H1 (cell line): ENCODE results near the gene FOXL2. TPM values are rescaled to one million over a fixed set of nuclear protein-coding genes. Genes with fewer than 3 reads are reported as not detected.

Source experiments
- CTCF ChIA-PET: fragments of 300-600 bp; sonication (Branson Sonifier 250); formaldehyde crosslinking; loops from one replicate; lab custom pipeline; 2021; ENCODE audit not compliant: partially characterized antibody; lab: Charles Lee
- POLR2A ChIA-PET: fragments of 300-600 bp; sonication (Branson Sonifier 250); formaldehyde crosslinking; loops from one replicate; lab custom pipeline; 2021; ENCODE audit warnings: inconsistent platforms; ENCODE audit not compliant: partially characterized antibody; lab: Charles Lee
- DNase-seq, 2 experiments: peaks; one replicate each; pipeline versions ENCODE4 v3.0.0 to v3.0.0-alpha.2; 2010 to 2022; ENCODE audit warnings: low spot score in 2 of 2, low read depth in 1 of 2, mixed read lengths in 1 of 2
- FAIRE-seq: peaks from 2 replicates; lab custom pipeline; 2011; peaks lifted over from hg19 to GRCh38; lab: Jason Lieb, UNC
- H2AFZ ChIP-seq: 2 replicates; pipeline ENCODE4 v1.8.1; 2012; ENCODE audit warnings: low read length, inconsistent platforms
- H2AK5ac ChIP-seq: 2 replicates; pipeline ENCODE4 v1.6.1; 2013; ENCODE audit warnings: low read depth, low read length
- H2BK120ac ChIP-seq: replicated peaks from 2 replicates; pipeline ENCODE3; 2013; ENCODE audit warnings: low read depth, low read length, inconsistent platforms
- H2BK12ac ChIP-seq: 2 replicates; pipeline ENCODE4 v1.6.1; 2013; ENCODE audit warnings: low read depth, low read length
- H2BK15ac ChIP-seq: 2 replicates; pipeline ENCODE4 v1.6.1; 2013; ENCODE audit warnings: low read length
- H2BK20ac ChIP-seq: 2 replicates; pipeline ENCODE4 v1.6.1; 2013; ENCODE audit warnings: low read length
- H2BK5ac ChIP-seq: 2 replicates; pipeline ENCODE4 v1.6.1; 2013; ENCODE audit warnings: low read depth, low read length
- H3K14ac ChIP-seq: 2 replicates; pipeline ENCODE4 v1.6.1; 2013; ENCODE audit warnings: inconsistent platforms; ENCODE audit not compliant: insufficient read length
- H3K18ac ChIP-seq: 2 replicates; pipeline ENCODE4 v1.6.1; 2013; ENCODE audit warnings: low read length; ENCODE audit errors: extremely low read depth
- H3K23ac ChIP-seq: 2 replicates; pipeline ENCODE4 v1.6.1; 2013; ENCODE audit warnings: inconsistent platforms; ENCODE audit not compliant: insufficient read length
- H3K23me2 ChIP-seq: 2 replicates; pipeline ENCODE4 v1.6.1; 2013; ENCODE audit warnings: low read depth, low read length
- H3K27ac ChIP-seq: 2 replicates; pipeline ENCODE4 v1.6.1; 2011; ENCODE audit warnings: low read depth, low read length, inconsistent platforms
- H3K27me3 ChIP-seq, 4 experiments: replicated peaks in 1 of 4; 1 replicate in 1 of 4; 2 replicates in 3 of 4; pipeline versions ENCODE4 v1.6.1 to v1.8.1; 2011 to 2013; ENCODE audit warnings: low read length in 3 of 4, mild to moderate bottlenecking in 3 of 4, inconsistent platforms in 2 of 4, mixed read lengths in 2 of 4, moderate library complexity in 1 of 4; ENCODE audit not compliant: control insufficient read depth in 3 of 4, insufficient read depth in 3 of 4; ENCODE audit errors: extremely low read depth in 1 of 4
- H3K36me3 ChIP-seq, 4 experiments: 2 replicates each; pipeline versions ENCODE4 v1.6.1 to v1.8.1; 2011 to 2013; ENCODE audit warnings: mild to moderate bottlenecking in 4 of 4, low read length in 3 of 4, moderate library complexity in 2 of 4, control low read depth in 1 of 4, inconsistent platforms in 1 of 4; ENCODE audit not compliant: insufficient read depth in 4 of 4, control insufficient read depth in 2 of 4
- H3K4ac ChIP-seq: replicated peaks from 2 replicates; pipeline ENCODE3; 2013; ENCODE audit warnings: low read length, low read depth, mixed read lengths, inconsistent platforms; ENCODE audit not compliant: insufficient read length
- H3K4me1 ChIP-seq, 4 experiments: replicated peaks in 1 of 4; 1 replicate in 1 of 4; 2 replicates in 3 of 4; pipeline versions ENCODE4 v1.6.1 to v1.8.1; 2011 to 2013; ENCODE audit warnings: low read length in 3 of 4, inconsistent platforms in 2 of 4, mixed read lengths in 1 of 4; ENCODE audit not compliant: insufficient read depth in 4 of 4, control insufficient read depth in 3 of 4
- H3K4me2 ChIP-seq, 2 experiments: 2 replicates each; pipeline versions ENCODE4 v1.6.1 to v1.8.1; 2011 to 2013; ENCODE audit warnings: low read depth in 2 of 2, low read length in 2 of 2, control low read depth in 1 of 2, inconsistent platforms in 1 of 2, mild to moderate bottlenecking in 1 of 2; ENCODE audit not compliant: insufficient read depth in 1 of 2
- H3K4me3 ChIP-seq, 4 experiments: fragments of 200-600, 300-600 bp in 1 of 4; sonication (generic), shearing (Covaris generic), sonication (Bioruptor Twin) in 1 of 4; 2 replicates each; pipeline versions ENCODE4 v1.5.1 to v1.8.1; 2011 to 2016; ENCODE audit warnings: low read length in 4 of 4, low read depth in 3 of 4, control low read depth in 2 of 4, inconsistent platforms in 2 of 4, mild to moderate bottlenecking in 2 of 4, mixed read lengths in 1 of 4, moderate library complexity in 1 of 4; ENCODE audit not compliant: insufficient read depth in 2 of 4; ENCODE audit errors: extremely low read depth in 1 of 4
- H3K56ac ChIP-seq: replicated peaks from 2 replicates; pipeline ENCODE3; 2013; ENCODE audit warnings: low read depth, mild to moderate bottlenecking, mixed read lengths, low read length, inconsistent platforms; ENCODE audit not compliant: insufficient read length
- H3K79me1 ChIP-seq: 2 replicates; pipeline ENCODE4 v1.6.1; 2013; ENCODE audit warnings: low read depth, low read length, control low read depth
- H3K79me2 ChIP-seq, 2 experiments: 2 replicates each; pipeline versions ENCODE4 v1.6.1 to v1.8.1; 2012 to 2013; ENCODE audit warnings: low read length in 2 of 2, mild to moderate bottlenecking in 2 of 2, inconsistent platforms in 1 of 2; ENCODE audit not compliant: insufficient read depth in 2 of 2, control insufficient read depth in 1 of 2
- H3K9ac ChIP-seq, 4 experiments: replicated peaks in 1 of 4; 1 replicate in 1 of 4; 2 replicates in 3 of 4; pipeline versions ENCODE4 v1.6.1 to v1.8.1; 2011 to 2013; ENCODE audit warnings: low read depth in 3 of 4, low read length in 3 of 4, control low read depth in 2 of 4, mild to moderate bottlenecking in 2 of 4, moderate library complexity in 2 of 4, inconsistent platforms in 1 of 4; ENCODE audit errors: extremely low read depth in 1 of 4
- H3K9me3 ChIP-seq, 2 experiments: 2 replicates each; pipeline versions ENCODE4 v1.6.1 to v1.8.1; 2012 to 2013; ENCODE audit warnings: mild to moderate bottlenecking in 2 of 2, moderate library complexity in 2 of 2, control low read depth in 1 of 2, inconsistent platforms in 1 of 2, low read depth in 1 of 2, low read length in 1 of 2, mixed read lengths in 1 of 2; ENCODE audit not compliant: insufficient read depth in 2 of 2
- H4K20me1 ChIP-seq, 2 experiments: replicated peaks in 1 of 2; 2 replicates each; pipeline versions ENCODE3 to v1.8.1; 2011 to 2013; ENCODE audit warnings: inconsistent platforms in 2 of 2, low read length in 2 of 2, mild to moderate bottlenecking in 1 of 2; ENCODE audit not compliant: insufficient read depth in 2 of 2, control insufficient read depth in 1 of 2
- H4K5ac ChIP-seq: 2 replicates; pipeline ENCODE4 v1.6.1; 2013; ENCODE audit warnings: low read length, low read depth, mixed read lengths, inconsistent platforms; ENCODE audit not compliant: insufficient read length
- H4K8ac ChIP-seq: 2 replicates; pipeline ENCODE4 v1.8.0; 2013; ENCODE audit warnings: mild to moderate bottlenecking, moderate library complexity, low read length, inconsistent platforms; ENCODE audit not compliant: insufficient read depth; ENCODE audit errors: extremely low read depth
- H4K91ac ChIP-seq: replicated peaks from 2 replicates; pipeline ENCODE3; 2013; ENCODE audit warnings: low read length, mixed read lengths, inconsistent platforms; ENCODE audit not compliant: insufficient read length
- CBX5 ChIP-seq: fragments of 300-800, 300-1000 bp; sonication (generic); IDR thresholded peaks from 2 replicates; pipeline ENCODE4 v1.7.1; 2016; ENCODE audit warnings: antibody characterized with exemption, low read length, low read depth
- POLR2A ChIP-seq, 2 experiments: IDR thresholded peaks; 1 replicate in 1 of 2; 2 replicates in 1 of 2; pipeline ENCODE4 v1.6.1; 2011; ENCODE audit warnings: low read depth in 2 of 2, low read length in 2 of 2, mild to moderate bottlenecking in 2 of 2; ENCODE audit errors: control extremely low read depth in 1 of 2
- RXRA ChIP-seq: IDR thresholded peaks from 2 replicates; pipeline ENCODE4 v1.6.1; 2011; ENCODE audit warnings: low read depth, mild to moderate bottlenecking, low read length, moderate library complexity; ENCODE audit not compliant: insufficient read depth
- SIX5 ChIP-seq: IDR thresholded peaks from 2 replicates; pipeline ENCODE4 v1.6.1; 2011; ENCODE audit warnings: mild to moderate bottlenecking, low read depth, low read length
- WGBS, 2 experiments: shearing (Covaris generic) in 1 of 2; methylation state at CpG; one replicate each; pipeline versions ENCODE4 v1.1.6 to v1.1.7; 2013 to 2015; ENCODE audit warnings: low lambda C conversion rate in 2 of 2, mixed read lengths in 2 of 2, inconsistent platforms in 1 of 2, low coverage in 1 of 2, missing lambda C conversion rate in 1 of 2; ENCODE audit not compliant: insufficient replicate concordance in 2 of 2, insufficient coverage in 1 of 2, insufficient read length in 1 of 2; ENCODE audit errors: extremely low coverage in 1 of 2, missing lambda C conversion rate in 1 of 2; 5-methylcytosine and 5-hydroxymethylcytosine counted together
- polyA plus RNA-seq, 7 experiments: library from polyadenylated mRNA; depleted of rRNA in 3 of 7; stranded (reverse) in 5 of 7; unstranded in 2 of 7; fragments of >200 nt in 5 of 7; fragments of 200-250 nt in 2 of 7; gene quantifications; 1 replicate in 5 of 7; 2 replicates in 1 of 7; 4 replicates in 1 of 7; pipeline versions ENCODE4 v1.2.1 to v1.2.3, GENCODE V29; 2011 to 2013; ENCODE audit warnings: missing spikeins in 2 of 7, mixed read lengths in 2 of 7
- total RNA-seq: library from RNA; stranded (reverse); fragmentation: NEBNext Ultra II Directional; extraction: Animal tissue kit (Norgen Biotek cat#: 25700); gene quantifications from 2 replicates; pipeline ENCODE4 v1.2.1, GENCODE V29; 2021
- TF ChIP-seq, protein P1 (sequence below): IDR thresholded peaks from 2 replicates; pipeline ENCODE4 v1.6.1; 2012; ENCODE audit warnings: inconsistent platforms
- TF ChIP-seq, protein P2 (sequence below): IDR thresholded peaks from 2 replicates; pipeline ENCODE4 v1.6.1; 2011; ENCODE audit warnings: low read depth, mild to moderate bottlenecking, low read length; ENCODE audit not compliant: insufficient read depth

The FOXL2 gene
- total and polyA plus RNA-seq, 2 of the 8 experiments (the other 6 are each of a cell fraction or from before 2014, with no cell fraction given), result 0.59 to 2.4 TPM

DNA sequence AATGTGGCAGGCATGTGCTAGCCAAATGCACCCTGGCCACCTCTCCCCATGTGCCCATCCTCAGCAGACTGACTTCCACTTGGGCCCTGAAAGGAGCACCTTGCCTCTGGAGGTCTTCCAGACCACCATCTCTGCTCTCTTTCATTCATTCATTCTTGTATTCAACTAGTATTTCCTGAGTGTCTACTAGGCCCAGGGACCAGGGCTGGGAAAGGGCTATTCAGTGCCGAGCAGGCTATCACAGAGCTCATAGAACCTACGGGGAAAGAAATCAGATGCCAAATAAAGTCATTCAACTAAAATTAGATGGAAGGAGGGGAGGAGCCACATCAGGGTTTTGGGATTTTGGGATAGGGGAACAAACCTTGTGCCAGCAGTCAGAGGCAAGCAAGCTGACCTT, 40.2 kb upstream of the FOXL2 start:
- 81% methylated on average over 2 of the region's 2 CpGs; no CpG with 5 or more reads in 1 of the 2 experiments for WGBS, 2 experiments
- H3K23ac ChIP-seq, result no peak overlapping the region
- TF ChIP-seq SIX5 (no peak), CBX5 (no peak), POLR2A (IDR thresholded peaks at IDR 0.05; ENCODE audit: control extremely low read depth in 1 of 2, low read depth in 2 of 2, low read length in 2 of 2) (no peak), RXRA (no peak)
- TF ChIP-seq, protein P1, sequence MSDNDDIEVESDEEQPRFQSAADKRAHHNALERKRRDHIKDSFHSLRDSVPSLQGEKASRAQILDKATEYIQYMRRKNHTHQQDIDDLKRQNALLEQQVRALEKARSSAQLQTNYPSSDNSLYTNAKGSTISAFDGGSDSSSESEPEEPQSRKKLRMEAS, result no peak
- TF ChIP-seq, protein P2, sequence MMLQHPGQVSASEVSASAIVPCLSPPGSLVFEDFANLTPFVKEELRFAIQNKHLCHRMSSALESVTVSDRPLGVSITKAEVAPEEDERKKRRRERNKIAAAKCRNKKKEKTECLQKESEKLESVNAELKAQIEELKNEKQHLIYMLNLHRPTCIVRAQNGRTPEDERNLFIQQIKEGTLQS, result no peak
- no peaks in the 10 kb centered on the region for H3K4me1 ChIP-seq
- no peaks in the 10 kb centered on the region for H3K36me3 ChIP-seq
- no peak overlapping the region; the same call in 1 of the 2 replicates for H3K18ac ChIP-seq
- H4K91ac ChIP-seq, result no peak overlapping the region
- no peak overlapping the region for H4K5ac ChIP-seq
- H3K23me2 ChIP-seq, result no peaks in the 10 kb centered on the region
- H3K56ac ChIP-seq, result no peak overlapping the region
- H3K27ac ChIP-seq, result no peak overlapping the region
- H3K4me3 ChIP-seq, result no peak overlapping the region
- no peaks in the 10 kb centered on the region for H3K79me1 ChIP-seq
- H2BK20ac ChIP-seq, result no peak overlapping the region
- FAIRE-seq, result no peak
- no peak overlapping the region for H2AK5ac ChIP-seq
- no peak overlapping the region for H3K14ac ChIP-seq
- H2BK12ac ChIP-seq, result no peak overlapping the region
- H4K20me1 ChIP-seq, result no peaks in the 10 kb centered on the region
- peak overlapping the region; percentile 57; the same call in 1 of the 2 replicates for H4K8ac ChIP-seq
- DNase-seq, result no peak
- H3K4me2 ChIP-seq, result no peak overlapping the region
- H3K79me2 ChIP-seq, result no peaks in the 10 kb centered on the region
- ChIA-PET CTCF (interaction anchor here (0.8 to 4.1 kb wide), 8 partner anchors 7 to 342 kb away, joined by 3 to 18 read pairs (median 4); partner anchors contain the start of gene FOXL2NB), POLR2A (no interaction called here)
- no peak overlapping the region for H2BK120ac ChIP-seq
- H3K9me3 ChIP-seq, result no peaks in the 10 kb centered on the region
- H3K4ac ChIP-seq, result no peak overlapping the region
- H2BK5ac ChIP-seq, result no peak overlapping the region
- no peak overlapping the region for H2BK15ac ChIP-seq
- H2AFZ ChIP-seq, result no peak overlapping the region; the same call in 1 of the 2 replicates
- no peaks in the 10 kb centered on the region for H3K27me3 ChIP-seq
- no peak overlapping the region for H3K9ac ChIP-seq
